Ascending aorta (tissue), 2 donors: ENCODE measurements around the gene STRBP. TPM values are rescaled to one million over a fixed set of nuclear protein-coding genes. Genes with fewer than 3 reads are reported as not detected.
"Not testable (repeated sequence)": the region's sequence is repeated elsewhere in the genome, so short reads cannot be mapped to it uniquely, and the experiment has no call there.

Experiments used
- DNase-seq, 2 donors: peaks; one replicate each; pipeline ENCODE4 v3.0.0-alpha.2; 2019; ENCODE audit warnings: low spot score in 2 of 2
- H3K27ac ChIP-seq, 2 donors: fragments of 200-600 bp; sonication (generic); one replicate each; pipeline ENCODE4 v1.5.1; 2016 to 2017; ENCODE audit warnings: mild to moderate bottlenecking in 1 of 2
- H3K27me3 ChIP-seq: fragments of 200-600 bp; sonication (generic); one replicate; pipeline ENCODE4 v1.5.1; 2017
- H3K36me3 ChIP-seq, 2 donors: fragments of 200-600 bp; sonication (generic); one replicate each; pipeline ENCODE4 v1.5.1; 2016
- H3K4me1 ChIP-seq, 2 donors: fragments of 200-600 bp; sonication (generic); one replicate each; pipeline ENCODE4 v1.5.1; 2016 to 2017; ENCODE audit warnings: mild to moderate bottlenecking in 1 of 2
- H3K4me3 ChIP-seq, 2 donors: fragments of 200-600 bp; sonication (generic); one replicate each; pipeline ENCODE4 v1.5.1; 2016 to 2017; ENCODE audit warnings: mild to moderate bottlenecking in 1 of 2
- H3K9me3 ChIP-seq, 2 donors: fragments of 200-600 bp; sonication (generic); one replicate each; pipeline ENCODE4 v1.5.1; 2016
- intact Hi-C: fragments of 100-400 bp; cut with DNase I; formaldehyde crosslinking; loops from one replicate; pipeline ENCODE4 v1.15.1; 2023
- total RNA-seq: library from RNA; depleted of rRNA; stranded (reverse); fragments of >200 nt; gene quantifications from one replicate; pipeline ENCODE4 v1.1.0, GENCODE V29; 2016
- TF ChIP-seq, protein P1 (sequence below), 3 experiments: fragments of 200-600 bp in 2 of 3; fragments of 450-650 bp in 1 of 3; sonication (generic) in 2 of 3; IDR thresholded peaks; one replicate each; pipeline ENCODE4 v1.5.1; 2016 to 2019; ENCODE audit warnings: antibody characterized with exemption in 3 of 3, mild to moderate bottlenecking in 1 of 3, moderate library complexity in 1 of 3

The STRBP gene
- total RNA-seq, 1 donor from 2014 or later, result 0.43 TPM

GRCh38 chr9:123191260-123191659 is 77.1 kb downstream of the STRBP start:
- Histone ChIP-seq H3K36me3 (no peaks in the 10 kb centered on the region), H3K27me3 (no peaks in the 10 kb centered on the region), H3K4me3 (no peak overlapping the region), H3K27ac (no peak overlapping the region), H3K9me3 (no peaks in the 10 kb centered on the region), H3K4me1 (no peaks in the 10 kb centered on the region)
- no peak for DNase-seq
- intact Hi-C loops, result no loop called here
- TF ChIP-seq, protein P1, sequence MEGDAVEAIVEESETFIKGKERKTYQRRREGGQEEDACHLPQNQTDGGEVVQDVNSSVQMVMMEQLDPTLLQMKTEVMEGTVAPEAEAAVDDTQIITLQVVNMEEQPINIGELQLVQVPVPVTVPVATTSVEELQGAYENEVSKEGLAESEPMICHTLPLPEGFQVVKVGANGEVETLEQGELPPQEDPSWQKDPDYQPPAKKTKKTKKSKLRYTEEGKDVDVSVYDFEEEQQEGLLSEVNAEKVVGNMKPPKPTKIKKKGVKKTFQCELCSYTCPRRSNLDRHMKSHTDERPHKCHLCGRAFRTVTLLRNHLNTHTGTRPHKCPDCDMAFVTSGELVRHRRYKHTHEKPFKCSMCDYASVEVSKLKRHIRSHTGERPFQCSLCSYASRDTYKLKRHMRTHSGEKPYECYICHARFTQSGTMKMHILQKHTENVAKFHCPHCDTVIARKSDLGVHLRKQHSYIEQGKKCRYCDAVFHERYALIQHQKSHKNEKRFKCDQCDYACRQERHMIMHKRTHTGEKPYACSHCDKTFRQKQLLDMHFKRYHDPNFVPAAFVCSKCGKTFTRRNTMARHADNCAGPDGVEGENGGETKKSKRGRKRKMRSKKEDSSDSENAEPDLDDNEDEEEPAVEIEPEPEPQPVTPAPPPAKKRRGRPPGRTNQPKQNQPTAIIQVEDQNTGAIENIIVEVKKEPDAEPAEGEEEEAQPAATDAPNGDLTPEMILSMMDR (IDR thresholded peaks at IDR 0.05), result no peak

GRCh38 chr9:123187131-123187530 is 81.3 kb downstream of the STRBP start:
- DNase-seq, result no peak
- no peak overlapping the region for H3K4me3 ChIP-seq
- intact Hi-C loops, result no loop called here

DNA sequence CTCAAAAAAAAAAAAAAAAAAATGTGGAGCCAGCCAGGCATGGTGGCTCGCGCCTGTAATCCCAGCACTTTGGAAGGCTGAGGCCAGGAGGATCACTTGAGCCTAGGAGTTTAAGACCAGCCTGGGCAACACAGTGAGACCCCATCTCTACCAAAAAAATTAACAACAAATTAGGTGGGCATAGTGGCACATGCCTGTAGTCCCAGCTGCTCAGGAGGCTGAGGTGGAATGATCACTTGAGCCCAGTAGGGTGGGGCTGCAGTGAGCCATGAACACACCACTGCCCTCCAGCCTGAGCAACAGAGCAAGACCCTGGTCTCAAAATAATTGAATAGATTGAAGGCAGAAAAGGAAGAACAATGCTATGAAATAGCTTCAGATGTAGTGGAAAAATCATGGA is 82.4 kb downstream of the STRBP start:
- H3K4me1 ChIP-seq, H3K27me3 ChIP-seq, H3K36me3 ChIP-seq, H3K27ac ChIP-seq, DNase-seq, H3K4me3 ChIP-seq, H3K9me3 ChIP-seq, intact Hi-C loops: not testable (repeated sequence)

More at GRCh38 chr9:123187131-123187530, 81.3 kb downstream of the STRBP start:
- TF ChIP-seq, protein P1 (IDR thresholded peaks at IDR 0.05), result no peak
- Histone ChIP-seq H3K27ac (no peak overlapping the region), H3K27me3 (no peaks in the 10 kb centered on the region), H3K9me3 (no peaks in the 10 kb centered on the region), H3K4me1 (peaks cover 0 to 4% of the 10 kb centered on the region in 2 donors), H3K36me3 (no peaks in the 10 kb centered on the region)

- H3K4me1 ChIP-seq, result no peaks in the 10 kb centered on the region
- DNase-seq, result no peak
- H3K4me3 ChIP-seq, result no peak overlapping the region
- H3K27ac ChIP-seq, result no peak overlapping the region
- intact Hi-C loops, result no loop called here
- H3K9me3 ChIP-seq, result no peaks in the 10 kb centered on the region
- no peaks in the 10 kb centered on the region for H3K36me3 ChIP-seq
- TF ChIP-seq, protein P1 (IDR thresholded peaks at IDR 0.05), result no peak
- no peaks in the 10 kb centered on the region for H3K27me3 ChIP-seq
Measured at GRCh38 chr9:123176949-123177348, 91.4 kb downstream of the STRBP start.

DNA sequence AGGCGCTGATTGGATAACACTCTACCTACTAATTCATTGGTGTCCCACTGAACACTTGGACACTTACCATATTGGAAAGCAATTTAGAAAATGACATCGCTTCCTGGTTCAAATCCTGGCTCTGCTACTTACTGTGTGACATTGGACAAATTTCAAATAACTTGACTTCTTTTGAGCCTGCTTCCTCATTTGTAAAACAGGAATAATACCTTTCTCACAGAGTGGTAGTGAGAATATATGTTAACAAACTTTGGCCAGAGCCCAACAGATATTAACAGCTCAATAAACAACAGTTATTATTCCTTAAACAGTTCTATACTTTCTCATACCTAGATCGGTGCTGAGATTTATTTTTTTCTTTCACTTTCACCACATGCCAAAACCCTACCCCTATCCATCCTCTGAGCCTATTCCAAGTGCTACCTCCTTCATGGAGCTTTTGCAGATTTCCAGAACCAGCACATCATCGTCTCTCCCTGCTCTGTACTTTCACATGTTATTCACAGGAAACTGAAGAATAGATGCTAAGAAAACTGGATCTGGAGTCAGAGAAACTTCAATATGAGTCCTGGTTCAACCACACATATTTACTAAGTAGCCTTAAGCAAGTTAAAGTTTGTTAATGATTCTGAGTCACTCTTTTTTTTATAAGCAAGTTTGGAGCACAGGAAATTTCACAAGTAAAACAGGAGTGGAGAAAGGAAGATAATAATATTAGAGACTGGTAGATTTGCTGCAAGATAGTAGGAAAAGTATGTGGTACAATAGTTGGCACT is 92.3 kb downstream of the STRBP start:
- H3K9me3 ChIP-seq, result no peaks in the 10 kb centered on the region
- H3K4me3 ChIP-seq, result no peak overlapping the region
- intact Hi-C loops, result no loop called here
- H3K4me1 ChIP-seq, result no peaks in the 10 kb centered on the region
- no peaks in the 10 kb centered on the region for H3K27me3 ChIP-seq
- TF ChIP-seq, protein P1 (IDR thresholded peaks at IDR 0.05), result no peak
- no peaks in the 10 kb centered on the region for H3K36me3 ChIP-seq
- H3K27ac ChIP-seq, result no peak overlapping the region
- DNase-seq, result no peak

GRCh38 chr9:123174887-123175518 is 93.4 kb downstream of the STRBP start:
- H3K27ac ChIP-seq, result no peak overlapping the region
- intact Hi-C loops, result no loop called here

More at GRCh38 chr9:123174887-123175518, 93.4 kb downstream of the STRBP start:
- TF ChIP-seq, protein P1 (IDR thresholded peaks at IDR 0.05), result no peak
- Histone ChIP-seq H3K4me3 (no peak overlapping the region), H3K27me3 (no peaks in the 10 kb centered on the region), H3K36me3 (no peaks in the 10 kb centered on the region), H3K4me1 (no peaks in the 10 kb centered on the region), H3K9me3 (no peaks in the 10 kb centered on the region)
- no peak for DNase-seq
